ENCODE results near the gene GPR15LG. TPM values are rescaled to one million over a fixed set of nuclear protein-coding genes. Genes with fewer than 3 reads are reported as not detected.

The GPR15LG gene
- total RNA-seq, 1 experiment from 2014 or later, result not detected

- intact Hi-C loops (cut with micrococcal nuclease), result no loop called here
- no peak for ATAC-seq
Observed at GRCh38 chr10:84232376-84232775, 58.8 kb downstream of the GPR15LG start.

GRCh38 chr10:84233940-84234339 lies 60.3 kb downstream of the GPR15LG start:
- RAD21 ChIA-PET (ENCODE audit: low non-redundant PET in 1 of 2, low total read pairs in 2 of 2, uncharacterized antibody in 2 of 2, unreplicated experiment in 2 of 2), result no interaction called here
- H3K4me2 ChIP-seq (ENCODE audit: low read length), result no peak overlapping the region
- intact Hi-C loops (cut with micrococcal nuclease), result no loop called here
- H3K36me3 ChIP-seq (ENCODE audit: control insufficient read depth in 1 of 2, insufficient read depth in 2 of 2, low read length in 2 of 2), result no peaks in the 10 kb centered on the region
- no peaks in the 10 kb centered on the region for H3K4me1 ChIP-seq (ENCODE audit: control insufficient read depth in 1 of 2, insufficient read depth in 2 of 2, low read length in 2 of 2)
- peaks cover 11% of the 10 kb centered on the region; the same call in 1 of the 2 replicates for H3K27me3 ChIP-seq (ENCODE audit: insufficient read depth, low read length)
- H3K9me3 ChIP-seq (ENCODE audit: control insufficient read depth in 1 of 2, insufficient read depth in 1 of 2, low read depth in 1 of 2, low read length in 2 of 2), result no peaks in the 10 kb centered on the region
- no peaks in the 10 kb centered on the region for H3K79me2 ChIP-seq (ENCODE audit: insufficient read depth, low read length)
- DNase-seq (ENCODE audit: low read depth, low spot score) (no peak), ATAC-seq (no peak)
- no TSS peak for BruUV-seq (replicated peaks)
- POLR2A ChIA-PET, result no interaction called here
- no peaks in the 10 kb centered on the region for H4K20me1 ChIP-seq (ENCODE audit: insufficient read depth)
- H3K9me2 ChIP-seq (ENCODE audit: insufficient read depth), result no peaks in the 10 kb centered on the region
- CTCF ChIA-PET, result no interaction called here
- no peak overlapping the region for H3K4me3 ChIP-seq (replicated peaks in 1 of 2; ENCODE audit: low read depth in 1 of 2, low read length in 2 of 2)
- no peak overlapping the region for H3K27ac ChIP-seq (ENCODE audit: low read depth, low read length)
- TF ChIP-seq RAD21 (IDR thresholded peaks at IDR 0.05; ENCODE audit: low read depth) (no peak), POLR2AphosphoS5 (IDR thresholded peaks at IDR 0.05; ENCODE audit: low read depth, low read length) (no peak), TCF7L2 (IDR thresholded peaks at IDR 0.05; ENCODE audit: borderline replicate concordance, extremely low read depth, insufficient read depth, insufficient read length) (no peak), FOSL1 (IDR thresholded peaks at IDR 0.05; ENCODE audit: low read depth) (no peak)
- H2AFZ ChIP-seq (ENCODE audit: low read depth, low read length, poor library complexity, severe bottlenecking), result no peak overlapping the region
- no peak overlapping the region for H3K9ac ChIP-seq (ENCODE audit: low read length)

More at GRCh38 chr10:84232376-84232775, 58.8 kb downstream of the GPR15LG start:
- H3K79me2 ChIP-seq (ENCODE audit: insufficient read depth, low read length), result no peaks in the 10 kb centered on the region
- H3K9me2 ChIP-seq (ENCODE audit: insufficient read depth), result no peaks in the 10 kb centered on the region
- no peak overlapping the region for H2AFZ ChIP-seq (ENCODE audit: low read depth, low read length, poor library complexity, severe bottlenecking)
- ChIA-PET CTCF (no interaction called here), RAD21 (ENCODE audit: low non-redundant PET in 1 of 2, low total read pairs in 2 of 2, uncharacterized antibody in 2 of 2, unreplicated experiment in 2 of 2) (no interaction called here), POLR2A (no interaction called here)
- H4K20me1 ChIP-seq (ENCODE audit: insufficient read depth), result no peaks in the 10 kb centered on the region
- BruUV-seq (replicated peaks), result no TSS peak
- H3K4me2 ChIP-seq (ENCODE audit: low read length), result no peak overlapping the region
- no peak overlapping the region for H3K27ac ChIP-seq (ENCODE audit: low read depth, low read length)
- no peak for DNase-seq (ENCODE audit: low read depth, low spot score)
- peaks cover 23% of the 10 kb centered on the region for H3K27me3 ChIP-seq (ENCODE audit: insufficient read depth, low read length)
- H3K9ac ChIP-seq (ENCODE audit: low read length), result no peak overlapping the region
- no peak for TF ChIP-seq JUND (IDR thresholded peaks at IDR 0.05)
- no peak for TF ChIP-seq ELF1 (IDR thresholded peaks at IDR 0.05; ENCODE audit: borderline replicate concordance, low read depth)
- TF ChIP-seq, protein P1, sequence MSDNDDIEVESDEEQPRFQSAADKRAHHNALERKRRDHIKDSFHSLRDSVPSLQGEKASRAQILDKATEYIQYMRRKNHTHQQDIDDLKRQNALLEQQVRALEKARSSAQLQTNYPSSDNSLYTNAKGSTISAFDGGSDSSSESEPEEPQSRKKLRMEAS (IDR thresholded peaks at IDR 0.05), result no peak
- no peak for TF ChIP-seq RAD21 (IDR thresholded peaks at IDR 0.05; ENCODE audit: low read depth)
- TF ChIP-seq ZBTB33 (IDR thresholded peaks at IDR 0.05; ENCODE audit: extremely low read depth, insufficient replicate concordance, low read length), result no peak
- TF ChIP-seq SIN3A (IDR thresholded peaks at IDR 0.05; ENCODE audit: low read depth), result no peak
- no peak for TF ChIP-seq YY1 (IDR thresholded peaks at IDR 0.05; ENCODE audit: extremely low read depth, insufficient replicate concordance, low read depth, low read length)
- H3K9me3 ChIP-seq (ENCODE audit: control insufficient read depth in 1 of 2, insufficient read depth in 1 of 2, low read depth in 1 of 2, low read length in 2 of 2), result no peaks in the 10 kb centered on the region
- no peaks in the 10 kb centered on the region for H3K4me1 ChIP-seq (ENCODE audit: control insufficient read depth in 1 of 2, insufficient read depth in 2 of 2, low read length in 2 of 2)
- no peak overlapping the region for H3K4me3 ChIP-seq (replicated peaks in 1 of 2; ENCODE audit: low read depth in 1 of 2, low read length in 2 of 2)
- no peaks in the 10 kb centered on the region for H3K36me3 ChIP-seq (ENCODE audit: control insufficient read depth in 1 of 2, insufficient read depth in 2 of 2, low read length in 2 of 2)
